HG02884 (cell line): ENCODE data around the gene GREB1.

Experiments
- ATAC-seq: cut with Tn5 transposase; IDR thresholded peaks from one replicate; pipeline ENCODE4 v1.9.1; 2021; ENCODE audit warnings: mild to moderate bottlenecking, moderate library complexity; ENCODE audit not compliant: unreplicated experiment

GREB1 gene

DNA sequence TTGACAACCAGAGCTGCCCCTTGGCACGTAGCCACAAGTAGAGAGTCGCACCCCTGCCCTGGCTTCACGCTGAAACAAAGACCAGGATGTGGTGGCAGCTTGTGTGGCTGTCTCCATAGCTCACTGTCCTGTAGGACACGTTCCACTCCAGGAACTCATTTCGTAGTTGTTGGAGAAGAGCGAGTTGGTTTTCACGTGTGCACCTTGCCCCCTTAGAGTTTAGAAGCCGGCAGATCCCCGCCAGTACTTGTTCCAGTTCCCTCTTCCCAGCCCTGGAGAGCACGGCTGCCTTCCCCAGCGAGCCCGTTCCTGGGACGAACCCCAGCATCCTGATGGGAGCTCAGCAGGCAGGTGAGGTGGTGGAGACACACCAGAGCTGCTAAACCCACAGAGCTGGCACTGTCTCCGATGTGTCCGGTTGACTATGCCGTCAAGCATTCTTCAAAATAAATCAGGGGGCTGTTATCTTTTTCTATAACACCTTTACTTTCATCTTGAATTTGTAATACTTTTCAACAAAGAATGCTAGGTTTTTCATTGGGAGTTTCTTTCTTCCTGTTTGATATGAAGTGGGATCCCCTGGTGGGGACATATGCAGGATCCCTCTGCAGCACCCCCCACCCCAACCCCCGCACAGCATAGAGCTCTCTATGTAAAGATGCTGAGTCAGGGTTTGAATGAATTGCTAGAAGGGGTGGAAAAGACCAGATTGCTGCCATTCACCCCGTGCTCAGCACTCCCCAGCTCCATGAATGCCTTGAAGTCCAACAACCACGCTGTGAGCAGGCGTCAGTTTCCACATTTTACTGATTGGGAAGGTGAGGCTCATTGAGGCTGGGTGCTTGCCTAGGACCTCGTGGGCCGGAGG lies 44.5 kb downstream of the GREB1 start:
- ATAC-seq, result no peak

- ATAC-seq, result no peak
Observed at GRCh38 chr2:11578986-11579774, 45.3 kb downstream of the GREB1 start.

GRCh38 chr2:11579867-11580659 lies 46.2 kb downstream of the GREB1 start:
- no peak for ATAC-seq

- no peak for ATAC-seq
Observed at GRCh38 chr2:11580697-11581096, 46.9 kb downstream of the GREB1 start.

DNA sequence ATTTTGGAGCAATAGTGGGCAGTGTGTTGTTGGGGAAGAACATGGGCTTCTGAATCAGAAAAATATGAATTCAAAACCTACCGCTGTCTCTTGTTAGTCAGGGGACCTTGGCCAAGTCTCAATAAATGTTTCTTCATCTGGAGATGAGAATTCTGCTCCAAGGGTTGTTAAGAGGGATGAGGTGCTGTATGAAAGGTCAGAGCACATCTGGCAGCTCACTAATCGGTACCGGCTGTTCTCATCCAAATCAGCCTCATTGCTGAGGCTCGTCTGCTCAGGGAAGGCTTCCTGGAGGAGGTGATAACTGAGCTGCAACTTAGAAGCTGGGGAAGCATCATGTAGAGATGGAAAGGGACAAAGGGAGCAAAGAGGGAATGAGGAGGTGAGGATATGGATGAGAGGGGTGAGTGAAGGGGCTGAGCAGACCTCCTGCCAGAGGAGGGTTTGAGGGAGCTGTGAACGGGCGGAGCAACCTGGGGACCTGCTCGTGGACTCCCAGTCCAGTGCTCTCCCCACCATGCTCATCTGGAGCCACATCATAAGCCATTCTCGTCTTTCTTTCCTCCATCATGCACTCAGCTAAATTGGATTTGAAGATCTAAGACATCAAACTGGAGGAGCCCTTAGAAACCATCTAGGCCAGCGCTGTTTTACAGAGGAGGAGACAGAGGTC lies 47.4 kb downstream of the GREB1 start:
- ATAC-seq, result no peak

DNA sequence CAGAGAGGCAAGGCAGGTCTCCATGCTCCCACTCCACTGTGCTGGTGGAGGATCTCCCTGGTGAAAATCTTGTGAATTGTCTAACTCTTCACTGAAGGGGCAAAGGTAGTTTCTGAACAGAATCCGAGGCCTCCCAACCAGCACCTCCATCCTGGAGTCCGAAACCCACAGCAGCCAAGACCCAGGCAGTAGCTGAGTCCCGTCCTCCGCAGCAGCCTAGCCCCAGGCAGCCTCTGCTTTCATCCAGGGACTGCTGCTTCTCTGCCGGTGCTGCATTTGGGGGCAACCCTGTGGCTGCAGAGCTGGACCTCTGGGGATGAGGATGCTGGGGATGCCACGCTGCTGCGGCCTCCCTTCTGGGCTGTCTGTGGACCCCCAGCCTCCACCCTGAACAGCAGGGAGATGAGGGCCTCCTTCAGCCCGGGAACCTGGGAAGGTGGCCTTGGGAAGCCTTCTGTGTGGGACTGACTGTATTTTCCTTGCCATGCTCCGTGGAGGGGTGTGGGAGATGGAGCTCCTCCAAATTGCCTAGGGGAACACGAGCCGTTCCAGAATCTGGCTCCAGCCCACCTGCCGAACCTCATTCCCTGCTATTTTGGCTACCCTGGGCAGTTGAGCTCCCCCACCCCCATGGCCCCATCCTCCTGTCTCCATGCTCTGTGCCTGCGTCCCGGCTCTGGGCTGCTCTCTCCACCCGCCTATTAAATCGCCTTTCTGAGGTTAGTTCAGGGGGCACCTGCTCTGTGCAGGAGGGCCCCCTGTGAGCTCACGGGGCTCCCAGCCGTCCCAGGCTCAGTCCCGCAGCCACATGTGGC lies 48.2 kb downstream of the GREB1 start:
- no peak for ATAC-seq

GRCh38 chr2:11582612-11582861 lies 48.7 kb downstream of the GREB1 start:
- ATAC-seq, result no peak

GRCh38 chr2:11582862-11583752 lies 49.3 kb downstream of the GREB1 start:
- no peak for ATAC-seq

- ATAC-seq, result peak; percentile 83
Observed at GRCh38 chr2:11583840-11584524, 50.1 kb downstream of the GREB1 start.

DNA sequence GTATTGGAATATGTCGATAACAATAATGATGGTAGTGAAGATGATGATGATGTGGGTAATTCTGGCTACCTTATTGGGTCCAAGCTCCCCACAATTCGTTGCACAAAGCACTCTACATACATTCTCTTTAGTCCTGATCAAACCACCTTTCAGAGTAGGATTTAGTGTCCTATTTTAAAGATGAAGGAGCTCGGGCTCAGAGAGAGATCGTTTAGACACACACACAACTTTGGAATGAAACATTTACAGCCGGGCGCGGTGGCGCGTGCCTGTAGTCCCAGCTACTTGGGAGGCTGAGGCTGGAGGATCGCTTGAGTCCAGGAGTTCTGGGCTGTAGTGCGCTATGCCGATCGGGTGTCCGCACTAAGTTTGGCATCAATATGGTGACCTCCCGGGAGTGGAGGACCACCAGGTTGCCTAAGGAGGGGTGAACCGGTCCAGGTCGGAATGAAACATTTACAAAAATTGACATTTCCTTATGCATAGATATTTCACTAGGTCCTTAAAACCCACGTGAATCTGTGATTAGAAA lies 50.7 kb downstream of the GREB1 start:
- ATAC-seq, result no peak

DNA sequence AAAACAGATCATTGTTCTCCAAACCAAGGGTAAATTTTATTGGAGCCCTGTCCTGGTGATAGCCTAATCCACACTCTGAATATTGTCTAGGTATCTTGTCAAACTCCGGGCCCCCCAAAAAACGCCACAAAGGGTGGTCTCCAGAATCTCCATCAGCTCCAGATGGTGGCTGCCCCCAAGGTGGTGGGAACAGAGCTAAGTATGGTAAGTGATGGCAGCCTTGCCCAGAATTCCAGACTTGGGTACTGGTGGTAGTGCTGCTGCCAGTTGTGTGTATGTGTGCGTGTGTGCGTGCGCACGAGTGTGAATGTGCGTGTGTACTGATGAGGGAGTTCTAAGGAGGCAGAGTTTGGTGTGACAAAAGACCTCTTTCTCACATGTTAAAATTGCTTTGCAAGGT lies 51.2 kb downstream of the GREB1 start:
- no peak for ATAC-seq

GRCh38 chr2:11588228-11589110 lies 54.6 kb downstream of the GREB1 start:
- no peak for ATAC-seq

GRCh38 chr2:11589316-11589940 lies 55.6 kb downstream of the GREB1 start:
- ATAC-seq, result no peak

DNA sequence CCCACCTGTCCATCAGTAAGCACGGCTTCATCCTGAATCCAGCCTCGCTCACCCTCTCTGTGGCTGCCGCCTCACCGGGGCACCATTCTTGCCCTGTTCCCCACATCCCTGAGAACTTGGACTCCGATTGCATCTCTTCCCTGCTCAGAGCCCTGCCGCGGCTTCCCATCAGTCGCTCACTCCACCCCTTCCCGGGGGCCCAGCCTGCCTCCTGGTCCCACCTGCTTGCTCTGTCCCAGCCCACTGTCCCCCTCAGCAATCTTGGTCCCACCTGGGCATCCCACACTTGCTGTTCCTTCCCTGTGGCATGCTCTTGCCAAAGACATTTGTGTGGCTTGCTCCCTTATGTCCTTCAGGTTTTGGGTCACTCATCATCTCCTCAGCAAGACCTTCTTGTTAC lies 56.3 kb downstream of the GREB1 start:
- ATAC-seq, result no peak

DNA sequence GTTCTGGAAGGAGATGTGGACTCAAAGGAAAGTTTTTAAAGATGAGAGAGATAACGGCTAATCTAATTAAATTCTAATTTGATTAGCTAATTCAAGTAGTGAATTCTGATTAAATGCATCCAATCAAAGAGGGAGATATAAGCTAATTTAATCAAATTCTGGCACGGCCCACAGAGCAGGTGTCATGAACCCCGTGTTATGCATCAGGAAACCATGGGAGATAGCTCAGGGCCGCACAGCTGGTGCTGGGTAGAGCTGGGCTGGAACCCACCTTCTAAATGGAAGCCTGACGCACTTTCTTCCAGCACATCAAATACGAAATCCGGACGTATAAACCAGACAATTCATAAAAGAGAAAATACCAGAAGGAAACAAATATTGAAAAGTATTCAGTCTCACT lies 57.2 kb downstream of the GREB1 start:
- no peak for ATAC-seq

DNA sequence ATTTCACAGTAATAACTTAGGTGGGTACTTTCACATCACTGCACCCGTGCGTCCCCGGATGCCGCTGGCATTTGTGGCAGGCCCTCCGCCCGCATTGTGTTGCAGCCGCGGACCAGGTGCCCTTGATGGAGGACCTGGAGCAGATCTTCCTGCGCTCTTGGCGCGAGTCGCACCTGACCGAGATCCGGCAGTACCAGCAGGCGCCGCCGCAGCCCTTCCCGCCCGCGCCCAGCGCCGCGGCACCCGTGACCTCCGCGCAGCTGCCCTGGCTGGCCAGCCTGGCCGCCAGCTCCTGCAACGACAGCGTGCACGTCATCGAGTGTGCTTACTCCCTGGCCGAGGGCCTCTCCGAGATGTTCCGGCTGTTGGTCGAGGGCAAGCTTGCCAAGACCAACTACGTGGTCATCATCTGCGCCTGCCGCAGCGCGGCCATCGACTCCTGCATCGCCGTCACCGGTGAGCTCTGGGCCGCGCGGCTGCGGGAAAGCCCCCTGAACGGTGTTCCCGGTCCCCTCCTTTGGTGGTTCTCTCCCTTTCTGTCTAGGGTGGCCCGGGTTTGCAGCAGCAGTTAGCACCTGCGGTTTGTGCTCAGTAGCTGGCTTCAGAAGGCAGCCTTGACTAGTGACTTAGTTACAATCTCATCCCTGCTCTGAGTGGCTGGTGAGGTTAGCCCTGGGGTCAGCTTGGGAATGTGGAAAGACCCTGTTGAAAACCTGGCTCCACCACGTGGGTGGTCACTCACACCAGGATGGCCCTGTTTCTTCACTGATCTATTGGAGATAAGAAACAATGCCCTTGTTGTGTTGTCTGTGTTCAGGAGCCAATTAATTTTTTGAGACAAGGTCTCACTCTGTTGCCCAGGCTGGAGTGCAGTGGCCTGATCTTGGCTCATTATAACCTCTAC lies 59.1 kb downstream of the GREB1 start:
- ATAC-seq, result no peak
